Stimulated activated CD8-positive, alpha-beta memory T cell treated with anti-CD3 and anti-CD28 coated beads, Interleukin-15, amount 100 ng/mL, for 1 hour (primary cell): ENCODE results near the gene ANO6.

Experiments used
- DNase-seq: peaks from one replicate; pipeline ENCODE4 v3.0.0-alpha.2; 2020; ENCODE audit warnings: low read depth

ANO6 gene

GRCh38 chr12:45458238-45458637 is 242.3 kb downstream of the ANO6 start:
- DNase-seq = no peak

GRCh38 chr12:45458854-45459807 is 243.2 kb downstream of the ANO6 start:
- DNase-seq = no peak

GRCh38 chr12:45462506-45462905 is 246.6 kb downstream of the ANO6 start:
- no peak for DNase-seq

GRCh38 chr12:45464699-45465098 is 248.8 kb downstream of the ANO6 start:
- no peak for DNase-seq

- no peak for DNase-seq
Observed at GRCh38 chr12:45468751-45469615, 253.1 kb downstream of the ANO6 start.

DNA sequence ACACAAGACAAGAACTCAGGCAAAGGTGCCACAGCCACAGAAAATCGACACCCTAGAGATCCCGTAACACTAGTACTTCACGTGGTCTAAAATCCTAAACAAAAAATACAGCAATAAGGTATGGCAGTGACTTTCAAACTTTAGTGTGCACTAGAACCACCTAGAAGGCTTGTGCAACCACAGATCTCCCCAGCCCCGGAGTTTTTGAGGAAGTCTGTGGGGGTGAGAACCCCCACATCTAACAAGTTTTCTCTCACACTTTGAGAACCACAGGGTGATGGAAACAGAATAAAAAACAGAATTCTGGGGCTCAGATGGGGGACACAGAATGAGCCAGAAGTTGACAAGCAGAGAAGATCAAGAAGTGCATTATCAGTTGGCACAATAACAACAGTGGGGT is 254.0 kb downstream of the ANO6 start:
- no peak for DNase-seq

DNA sequence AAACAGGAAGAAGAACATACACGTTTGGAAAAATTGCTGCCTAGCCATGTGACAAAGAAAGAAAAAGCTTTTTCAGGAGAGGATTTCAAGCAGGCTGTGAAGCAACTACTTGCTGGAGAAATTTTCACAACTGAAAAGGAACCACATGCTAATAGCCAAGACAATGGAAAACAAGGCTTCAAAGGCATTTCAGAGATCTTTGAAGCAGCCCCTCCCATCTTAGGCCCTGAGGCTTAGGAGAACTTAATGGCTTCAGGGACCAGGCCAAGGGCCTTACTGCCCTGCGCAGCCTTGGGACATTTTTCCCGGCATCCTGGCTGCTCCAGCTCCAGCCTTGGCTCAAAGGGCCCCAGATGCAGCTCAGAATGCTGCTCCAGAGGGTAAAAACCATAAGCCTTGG is 257.7 kb downstream of the ANO6 start:
- DNase-seq = no peak

- no peak for DNase-seq
Observed at GRCh38 chr12:45475594-45475993, 259.7 kb downstream of the ANO6 start.

DNA sequence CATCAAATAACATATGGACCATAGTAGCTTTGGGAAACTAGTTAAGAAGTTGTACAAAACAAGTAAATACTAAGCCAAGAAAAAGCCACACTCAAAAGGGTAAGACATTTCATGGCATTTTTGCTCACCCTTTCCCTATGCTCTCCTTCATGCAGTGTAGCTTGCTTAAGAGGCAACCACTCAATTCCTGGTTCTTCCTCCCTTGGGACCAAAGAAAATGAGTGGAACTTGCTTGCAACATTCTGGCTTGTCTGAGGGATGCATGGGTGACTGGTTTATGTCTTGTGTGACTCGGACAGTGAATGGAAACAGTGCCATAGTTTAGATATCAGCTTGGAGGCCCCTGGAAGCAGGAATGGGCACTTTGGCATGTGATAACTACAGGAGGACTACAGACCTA is 261.6 kb downstream of the ANO6 start:
- no peak for DNase-seq

GRCh38 chr12:45478931-45479330 is 263.0 kb downstream of the ANO6 start:
- DNase-seq = no peak

DNA sequence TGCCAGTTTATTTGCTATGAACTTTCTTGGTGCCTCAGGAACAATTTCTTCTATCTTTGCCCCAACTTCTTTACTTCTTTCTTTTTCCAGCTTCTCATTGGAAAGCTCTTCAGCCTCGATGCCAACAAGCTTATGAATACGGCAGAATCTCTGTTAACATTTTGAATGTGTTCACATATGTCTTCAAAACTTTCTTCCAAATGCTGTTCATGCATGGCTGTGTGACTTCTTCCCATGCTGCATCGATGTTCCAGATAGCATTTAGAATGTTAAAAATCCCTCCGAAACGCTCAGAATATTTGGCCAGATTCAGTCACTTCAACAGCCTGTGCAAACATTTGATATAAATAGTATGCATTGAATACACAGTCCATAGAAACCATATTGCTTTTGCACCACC is 265.9 kb downstream of the ANO6 start:
- DNase-seq = no peak

GRCh38 chr12:45483571-45483970 is 267.7 kb downstream of the ANO6 start:
- DNase-seq = no peak
